Uterus (tissue), 4 donors: Measurements from ENCODE around the gene SIM1. TPM values are rescaled to one million over a fixed set of nuclear protein-coding genes. Genes with fewer than 3 reads are reported as not detected.

ENCODE experiments used
- DNase-seq, 2 donors: peaks; one replicate each; pipeline ENCODE4 v3.0.0-alpha.2; 2019 to 2020
- H3K27ac ChIP-seq, 2 donors: fragments of 200-600 bp; sonication (generic); 1 replicate in 1 of 2; 2 replicates in 1 of 2; pipeline ENCODE4 v1.5.1; 2016 to 2018
- H3K27me3 ChIP-seq, 2 donors: fragments of 200-600 bp; sonication (generic); one replicate each; pipeline ENCODE4 v1.5.1; 2018 to 2019; ENCODE audit warnings: control low read depth in 1 of 2
- H3K36me3 ChIP-seq, 2 donors: fragments of 200-600 bp; sonication (generic); one replicate each; pipeline ENCODE4 v1.5.1; 2019; ENCODE audit warnings: control low read depth in 1 of 2
- H3K4me1 ChIP-seq, 2 donors: fragments of 200-600 bp; sonication (generic); one replicate each; pipeline ENCODE4 v1.5.1; 2018 to 2019; ENCODE audit warnings: control low read depth in 1 of 2
- H3K4me3 ChIP-seq, 2 donors: fragments of 200-600 bp; sonication (generic); 1 replicate in 1 of 2; 2 replicates in 1 of 2; pipeline ENCODE4 v1.5.1; 2018 to 2019; ENCODE audit warnings: mild to moderate bottlenecking in 1 of 2
- H3K9me3 ChIP-seq, 2 donors: fragments of 200-600 bp; sonication (generic); one replicate each; pipeline ENCODE4 v1.5.1; 2019; ENCODE audit warnings: control low read depth in 1 of 2
- POLR2A ChIP-seq, 2 donors: fragments of 450-650 bp; IDR thresholded peaks; one replicate each; pipeline ENCODE4 v1.6.1; 2016; ENCODE audit warnings: antibody characterized with exemption in 2 of 2, mild to moderate bottlenecking in 1 of 2, moderate library complexity in 1 of 2
- intact Hi-C: fragments of 100-400 bp; cut with DNase I; formaldehyde crosslinking; loops from one replicate; pipeline ENCODE4 v1.15.1; 2023; ENCODE audit warnings: low total_unique reads
- total RNA-seq, 4 donors: library from RNA; depleted of rRNA in 3 of 4; stranded (reverse); fragments of >200 nt in 3 of 4; gene quantifications; one replicate each; pipeline versions ENCODE4 v1.1.0 to v1.2.4, GENCODE V29; 2014 to 2023
- TF ChIP-seq, protein P1 (sequence below), 4 experiments: fragments of 200-600 bp in 2 of 4; fragments of 450-650 bp in 2 of 4; sonication (generic) in 2 of 4; IDR thresholded peaks; one replicate each; pipeline ENCODE4 v1.5.1; 2016 to 2019; ENCODE audit warnings: antibody characterized with exemption in 4 of 4, mild to moderate bottlenecking in 2 of 4, moderate library complexity in 1 of 4
- donor health status: DM: yes; HTN: yes; CAD: no.

Gene SIM1
- total RNA-seq, 4 donors from 2014 or later: under 0.01 TPM; not detected in 3

DNA sequence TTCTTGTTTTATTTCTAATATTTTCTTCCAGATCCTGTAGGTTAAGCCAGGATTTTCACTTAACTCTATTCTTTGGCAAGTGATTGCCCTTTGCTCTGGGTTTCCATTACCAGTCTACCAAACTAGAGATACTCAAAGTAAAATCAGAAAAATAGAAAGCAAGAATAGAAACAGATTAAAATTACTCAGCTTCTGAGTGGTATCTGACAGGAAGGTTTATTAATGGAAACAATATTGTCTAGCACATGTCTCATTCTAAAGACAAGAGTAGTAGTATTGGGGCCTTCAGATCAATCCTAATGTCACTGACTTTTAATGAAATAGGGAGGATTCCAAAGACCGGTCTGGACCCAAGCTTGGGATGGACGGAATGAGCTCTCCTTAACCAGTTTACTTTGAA, 72.3 kb downstream of the SIM1 start:
- no peaks in the 10 kb centered on the region for H3K9me3 ChIP-seq
- intact Hi-C loops: no loop called here
- H3K4me3 ChIP-seq: no peak overlapping the region
- no peak overlapping the region for H3K27ac ChIP-seq
- H3K4me1 ChIP-seq: no peaks in the 10 kb centered on the region
- DNase-seq: no peak
- no peaks in the 10 kb centered on the region for H3K36me3 ChIP-seq
- no peaks in the 10 kb centered on the region for H3K27me3 ChIP-seq
- TF ChIP-seq POLR2A (IDR thresholded peaks at IDR 0.05): no peak
- TF ChIP-seq, protein P1, sequence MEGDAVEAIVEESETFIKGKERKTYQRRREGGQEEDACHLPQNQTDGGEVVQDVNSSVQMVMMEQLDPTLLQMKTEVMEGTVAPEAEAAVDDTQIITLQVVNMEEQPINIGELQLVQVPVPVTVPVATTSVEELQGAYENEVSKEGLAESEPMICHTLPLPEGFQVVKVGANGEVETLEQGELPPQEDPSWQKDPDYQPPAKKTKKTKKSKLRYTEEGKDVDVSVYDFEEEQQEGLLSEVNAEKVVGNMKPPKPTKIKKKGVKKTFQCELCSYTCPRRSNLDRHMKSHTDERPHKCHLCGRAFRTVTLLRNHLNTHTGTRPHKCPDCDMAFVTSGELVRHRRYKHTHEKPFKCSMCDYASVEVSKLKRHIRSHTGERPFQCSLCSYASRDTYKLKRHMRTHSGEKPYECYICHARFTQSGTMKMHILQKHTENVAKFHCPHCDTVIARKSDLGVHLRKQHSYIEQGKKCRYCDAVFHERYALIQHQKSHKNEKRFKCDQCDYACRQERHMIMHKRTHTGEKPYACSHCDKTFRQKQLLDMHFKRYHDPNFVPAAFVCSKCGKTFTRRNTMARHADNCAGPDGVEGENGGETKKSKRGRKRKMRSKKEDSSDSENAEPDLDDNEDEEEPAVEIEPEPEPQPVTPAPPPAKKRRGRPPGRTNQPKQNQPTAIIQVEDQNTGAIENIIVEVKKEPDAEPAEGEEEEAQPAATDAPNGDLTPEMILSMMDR (IDR thresholded peaks at IDR 0.05): no peak

- Histone ChIP-seq H3K4me3 (no peak overlapping the region), H3K36me3 (no peaks in the 10 kb centered on the region), H3K27me3 (no peaks in the 10 kb centered on the region), H3K4me1 (no peaks in the 10 kb centered on the region), H3K9me3 (no peaks in the 10 kb centered on the region), H3K27ac (no peak overlapping the region)
- no peak for DNase-seq
- intact Hi-C loops: no loop called here
- TF ChIP-seq POLR2A (IDR thresholded peaks at IDR 0.05): no peak
- TF ChIP-seq, protein P1 (IDR thresholded peaks at IDR 0.05): no peak
These were observed 75.7 kb downstream of the SIM1 start for GRCh38 chr6:100388868-100389519.

DNA sequence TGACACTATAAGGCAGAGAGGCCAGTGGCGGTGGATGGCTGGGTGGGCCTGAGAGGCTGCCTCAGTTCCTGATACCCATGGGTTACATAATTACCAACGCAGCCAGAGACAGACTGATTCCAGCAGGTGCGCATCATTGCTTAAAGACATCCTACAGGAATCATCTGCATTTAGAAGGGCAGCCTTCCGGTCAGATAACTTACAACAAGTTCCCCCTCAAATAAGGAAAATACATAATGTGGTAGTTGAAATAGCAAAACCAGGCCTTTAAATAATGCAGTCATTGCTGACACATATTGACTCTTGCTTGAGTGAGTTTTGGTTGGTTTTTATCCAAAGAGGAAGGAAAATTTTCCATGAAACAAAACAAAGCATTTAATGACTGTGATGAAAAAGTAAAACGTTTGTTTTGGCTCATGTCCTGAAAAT, 81.9 kb downstream of the SIM1 start:
- Histone ChIP-seq H3K9me3 (no peaks in the 10 kb centered on the region), H3K36me3 (no peaks in the 10 kb centered on the region), H3K27me3 (no peaks in the 10 kb centered on the region), H3K4me1 (no peaks in the 10 kb centered on the region), H3K4me3 (no peak overlapping the region), H3K27ac (no peak overlapping the region)
- intact Hi-C loops: no loop called here
- no peak for DNase-seq
- TF ChIP-seq, protein P1 (IDR thresholded peaks at IDR 0.05): no peak
- TF ChIP-seq POLR2A (IDR thresholded peaks at IDR 0.05): no peak

DNA sequence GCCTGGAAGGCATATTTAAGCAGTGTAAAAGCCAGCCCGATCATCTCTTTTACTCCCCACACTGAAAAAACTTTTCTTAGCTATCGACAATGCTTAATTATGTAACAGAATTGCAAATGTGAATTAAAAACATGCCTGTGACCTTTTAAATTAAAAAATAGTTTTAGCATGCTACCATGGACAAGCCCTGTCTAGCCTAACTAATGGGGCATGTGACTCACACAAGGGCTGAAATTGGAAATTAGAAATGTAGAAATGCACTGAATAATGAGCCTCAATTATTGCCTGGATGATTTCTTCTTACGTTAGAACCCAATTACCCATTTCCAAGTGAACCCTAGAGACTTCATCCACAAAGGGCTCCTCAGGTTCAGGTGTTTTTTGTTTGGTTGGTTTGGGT, 82.7 kb downstream of the SIM1 start:
- no peaks in the 10 kb centered on the region for H3K36me3 ChIP-seq
- H3K27ac ChIP-seq: no peak overlapping the region
- no peak overlapping the region for H3K4me3 ChIP-seq
- no peaks in the 10 kb centered on the region for H3K27me3 ChIP-seq
- intact Hi-C loops: no loop called here
- no peaks in the 10 kb centered on the region for H3K9me3 ChIP-seq
- DNase-seq: no peak
- TF ChIP-seq POLR2A (IDR thresholded peaks at IDR 0.05): no peak
- TF ChIP-seq, protein P1 (IDR thresholded peaks at IDR 0.05): no peak
- no peaks in the 10 kb centered on the region for H3K4me1 ChIP-seq

DNA sequence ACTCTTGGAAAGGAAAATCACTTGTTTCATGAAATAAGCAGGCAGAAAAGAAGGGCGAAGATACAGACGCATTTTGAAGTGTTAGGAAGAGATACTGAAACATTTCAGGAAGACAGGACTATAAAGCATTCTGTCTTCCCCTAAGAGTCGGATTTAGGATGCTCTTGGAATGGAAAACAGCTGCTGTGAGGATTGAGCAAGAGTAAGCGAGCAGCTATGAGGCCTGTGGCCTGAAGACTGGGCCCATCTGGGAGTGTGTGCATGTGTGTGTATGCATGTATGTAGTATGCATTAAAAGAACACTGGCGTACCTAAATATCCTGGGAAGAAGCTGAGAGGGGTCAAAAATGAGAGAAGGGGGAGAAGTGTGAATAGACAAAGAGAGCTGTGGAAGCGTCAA, 83.6 kb downstream of the SIM1 start:
- DNase-seq: no peak
- Histone ChIP-seq H3K9me3 (no peaks in the 10 kb centered on the region), H3K27me3 (no peaks in the 10 kb centered on the region), H3K27ac (no peak overlapping the region), H3K36me3 (no peaks in the 10 kb centered on the region), H3K4me3 (no peak overlapping the region), H3K4me1 (no peaks in the 10 kb centered on the region)
- TF ChIP-seq POLR2A (IDR thresholded peaks at IDR 0.05): no peak
- TF ChIP-seq, protein P1 (IDR thresholded peaks at IDR 0.05): no peak
- intact Hi-C loops: no loop called here
